SJCRH30 (cell line): Measurements from ENCODE around the gene TFPI. TPM values are rescaled to one million over a fixed set of nuclear protein-coding genes. Genes with fewer than 3 reads are reported as not detected.
"Not testable (repeated sequence)": the region's sequence is repeated elsewhere in the genome, so short reads cannot be mapped to it uniquely, and the experiment has no call there.

ENCODE experiments used
- DNase-seq, 2 experiments: peaks; one replicate each; pipeline ENCODE4 v3.0.0-alpha.2; 2015 to 2020
- H3K27ac ChIP-seq: fragments of 250-450 bp; sonication (Bioruptor Pico); 2 replicates; pipeline ENCODE4 v1.5.1; 2020; ENCODE audit warnings: mild to moderate bottlenecking, moderate library complexity
- H3K27me3 ChIP-seq: fragments of 250-450 bp; sonication (Bioruptor Pico); 2 replicates; pipeline ENCODE4 v1.5.1; 2020; ENCODE audit warnings: mild to moderate bottlenecking, moderate library complexity
- H3K36me3 ChIP-seq: fragments of 250-450 bp; sonication (Bioruptor Pico); 2 replicates; pipeline ENCODE4 v1.5.1; 2020; ENCODE audit warnings: mild to moderate bottlenecking, moderate library complexity
- H3K4me1 ChIP-seq: fragments of 250-450 bp; sonication (Bioruptor Pico); 2 replicates; pipeline ENCODE4 v1.5.1; 2020; ENCODE audit warnings: mild to moderate bottlenecking, moderate library complexity
- H3K4me3 ChIP-seq: fragments of 250-450 bp; sonication (Bioruptor Pico); 2 replicates; pipeline ENCODE4 v1.5.1; 2020; ENCODE audit warnings: mild to moderate bottlenecking, moderate library complexity
- H3K9me3 ChIP-seq: fragments of 250-450 bp; sonication (Bioruptor Pico); replicated peaks from 2 replicates; pipeline ENCODE4 v1.5.1; 2020; ENCODE audit warnings: mild to moderate bottlenecking, moderate library complexity
- total RNA-seq: library from RNA; depleted of rRNA; stranded (reverse); fragments of >200 nt; shearing (Covaris generic); gene quantifications from 2 replicates; pipeline ENCODE4 v1.2.3, GENCODE V29; 2014

TFPI gene
- total RNA-seq, 1 experiment from 2014 or later = 64.2 TPM

DNA sequence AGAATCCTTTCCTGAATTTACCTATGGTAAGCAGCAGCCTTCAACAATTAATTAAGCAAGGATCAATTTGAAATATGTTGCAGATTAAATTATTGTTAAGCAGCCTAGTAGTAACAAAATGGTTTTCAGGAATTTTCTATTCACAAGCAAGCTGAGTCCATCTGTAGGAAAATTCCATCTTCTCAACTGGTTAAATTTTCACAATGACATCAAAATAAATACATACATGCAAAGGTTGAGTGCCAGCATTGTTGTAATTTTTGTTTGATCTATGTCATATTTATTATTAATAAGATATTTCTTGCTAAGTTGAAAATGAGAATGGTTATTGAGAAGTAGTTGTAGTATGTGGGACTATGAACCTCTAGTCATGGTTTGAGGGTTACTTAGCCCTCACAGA is 15.3 kb upstream of the TFPI start:
- Histone ChIP-seq H3K27me3 (no peaks in the 10 kb centered on the region), H3K27ac (no peak overlapping the region), H3K36me3 (no peaks in the 10 kb centered on the region), H3K4me1 (peaks cover under 1% of the 10 kb centered on the region; the same call in 1 of the 2 replicates), H3K9me3 (peaks cover 9% of the 10 kb centered on the region), H3K4me3 (no peak overlapping the region)
- no peak for DNase-seq

DNA sequence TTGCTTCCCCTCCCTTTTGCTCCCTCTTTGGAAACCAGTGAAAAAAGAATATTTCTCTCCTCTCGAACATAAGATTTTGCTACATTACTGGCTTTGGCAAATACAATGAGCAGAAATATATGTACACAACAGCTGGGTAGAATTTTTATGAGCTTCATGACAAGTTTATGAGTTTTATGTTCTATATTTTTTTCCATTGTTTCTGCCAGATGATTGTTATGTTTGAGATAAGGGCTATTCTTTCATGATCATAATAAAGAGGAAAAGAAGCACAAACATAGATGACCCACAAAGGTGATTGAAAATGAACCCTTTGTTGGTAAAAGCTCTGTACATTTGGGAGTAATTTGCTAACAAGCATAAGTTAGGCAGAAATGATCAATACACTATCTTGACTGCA is 14.8 kb upstream of the TFPI start:
- Histone ChIP-seq H3K27me3 (no peaks in the 10 kb centered on the region), H3K4me1 (no peaks in the 10 kb centered on the region), H3K36me3 (no peaks in the 10 kb centered on the region), H3K27ac (no peak overlapping the region), H3K4me3 (no peak overlapping the region), H3K9me3 (peaks cover 9% of the 10 kb centered on the region)
- DNase-seq = no peak

DNA sequence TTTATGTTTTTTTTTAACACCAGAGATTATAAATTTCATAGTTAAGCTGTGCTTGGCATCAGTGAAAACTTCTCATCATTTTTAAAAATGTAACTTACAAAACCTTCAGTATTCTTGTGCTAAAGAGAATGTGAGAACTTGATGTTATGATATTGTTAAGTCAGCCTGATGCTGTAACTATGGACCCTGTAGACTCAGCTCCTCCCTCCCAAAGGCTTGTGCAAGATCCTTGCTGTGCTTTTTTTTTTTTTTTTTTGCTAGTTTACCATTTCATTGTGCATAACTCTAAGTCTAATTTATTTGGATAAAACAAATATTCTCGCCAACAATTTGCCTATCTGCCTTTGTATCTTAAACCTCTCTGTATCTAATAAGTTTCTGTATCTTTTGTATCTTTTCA is 12.9 kb upstream of the TFPI start:
- no peak for DNase-seq

DNA sequence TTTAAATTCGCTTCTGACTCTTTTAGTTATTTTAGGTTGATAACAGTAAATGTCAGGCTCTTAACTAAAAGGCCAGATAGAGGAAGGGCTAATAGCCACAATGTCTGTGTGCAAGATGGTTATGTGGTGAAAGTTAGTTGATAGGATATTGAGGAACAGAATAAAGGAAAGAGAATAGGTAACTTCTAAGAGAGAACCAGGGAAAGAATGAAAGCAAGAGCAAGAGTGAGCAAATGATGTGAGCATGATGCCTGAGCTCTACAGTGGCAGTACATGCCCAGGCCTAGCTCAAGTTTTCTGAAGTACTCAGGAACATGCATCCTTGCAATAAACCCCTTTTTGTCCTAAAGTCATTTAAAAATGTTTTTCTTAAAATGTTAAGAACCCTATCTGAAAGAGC is 12.5 kb upstream of the TFPI start:
- no peak overlapping the region for H3K4me3 ChIP-seq
- H3K36me3 ChIP-seq = no peaks in the 10 kb centered on the region
- DNase-seq = no peak
- no peaks in the 10 kb centered on the region for H3K4me1 ChIP-seq
- H3K9me3 ChIP-seq = no peaks in the 10 kb centered on the region
- H3K27me3 ChIP-seq = no peaks in the 10 kb centered on the region
- H3K27ac ChIP-seq = no peak overlapping the region

More for the DNA sequence above, 12.9 kb upstream of the TFPI start:
- no peak overlapping the region for H3K4me3 ChIP-seq
- H3K4me1 ChIP-seq = no peaks in the 10 kb centered on the region
- no peak overlapping the region for H3K27ac ChIP-seq
- no peaks in the 10 kb centered on the region for H3K36me3 ChIP-seq
- peaks cover 3% of the 10 kb centered on the region; the same call in 1 of the 2 replicates for H3K9me3 ChIP-seq
- H3K27me3 ChIP-seq = no peaks in the 10 kb centered on the region

DNA sequence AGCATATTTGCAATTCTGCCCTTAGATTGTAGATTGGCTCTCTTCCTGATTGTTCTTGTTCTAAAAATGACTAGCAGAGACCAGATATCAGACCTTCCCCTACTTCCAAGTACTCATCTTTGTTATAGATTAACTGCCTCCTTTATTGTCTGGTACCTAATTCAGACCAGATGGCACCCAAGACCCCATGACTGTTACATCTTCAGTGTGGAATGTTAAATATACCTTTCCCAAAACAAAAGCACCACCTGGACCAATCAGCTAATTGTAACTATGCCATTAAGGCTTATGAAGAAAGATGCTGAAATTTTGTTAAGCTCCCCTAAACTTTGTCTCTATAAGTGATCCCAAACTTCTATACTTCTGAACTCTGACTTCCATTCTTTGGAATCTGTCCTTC is 12.0 kb upstream of the TFPI start:
- no peaks in the 10 kb centered on the region for H3K4me1 ChIP-seq
- no peak for DNase-seq
- H3K36me3 ChIP-seq = no peaks in the 10 kb centered on the region
- no peaks in the 10 kb centered on the region for H3K9me3 ChIP-seq
- H3K27me3 ChIP-seq = no peaks in the 10 kb centered on the region
- no peak overlapping the region for H3K4me3 ChIP-seq
- no peak overlapping the region for H3K27ac ChIP-seq

DNA sequence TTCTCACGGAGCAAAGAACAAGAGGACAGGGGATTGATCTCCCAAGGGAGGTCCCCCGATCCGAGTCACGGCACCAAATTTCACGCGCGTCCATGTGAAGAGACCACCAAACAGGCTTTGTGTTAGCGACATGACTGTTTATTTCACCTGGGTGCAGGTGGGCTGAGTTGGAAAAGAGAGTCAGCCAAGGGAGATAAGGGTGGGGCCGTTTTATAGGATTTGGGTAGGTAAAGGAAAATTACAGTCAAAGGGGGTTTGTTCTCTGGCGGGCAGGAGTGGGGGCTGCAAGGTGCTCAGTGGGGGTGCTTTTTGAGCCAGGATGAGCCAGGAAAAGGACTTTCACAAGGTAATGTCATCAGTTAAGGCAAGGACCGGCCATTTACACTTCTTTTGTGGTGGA is 11.4 kb upstream of the TFPI start:
- H3K4me3 ChIP-seq, H3K27ac ChIP-seq, H3K9me3 ChIP-seq, H3K36me3 ChIP-seq, H3K27me3 ChIP-seq, DNase-seq, H3K4me1 ChIP-seq: not testable (repeated sequence)

DNA sequence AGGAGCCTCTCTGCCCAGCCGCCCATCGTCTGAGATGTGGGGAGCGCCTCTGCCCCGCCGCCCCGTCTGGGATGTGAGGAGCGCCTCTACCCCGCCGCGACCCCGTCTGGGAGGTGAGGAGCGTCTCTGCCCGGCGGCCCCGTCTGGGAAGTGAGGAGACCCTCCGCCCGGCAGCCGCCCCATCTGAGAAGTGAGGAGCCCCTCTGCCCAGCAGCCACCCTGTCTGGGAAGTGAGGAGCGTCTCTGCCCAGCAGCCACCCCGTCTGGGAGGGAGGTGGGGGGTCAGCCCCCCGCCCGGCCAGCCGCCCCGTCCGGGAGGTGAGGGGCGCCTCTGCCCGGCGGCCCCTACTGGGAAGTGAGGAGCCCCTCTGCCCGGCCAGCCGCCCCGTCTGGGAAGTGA is 2.3 kb upstream of the TFPI start:
- H3K9me3 ChIP-seq, H3K36me3 ChIP-seq, H3K27ac ChIP-seq, H3K4me3 ChIP-seq, H3K27me3 ChIP-seq, DNase-seq: not testable (repeated sequence)
- H3K4me1 ChIP-seq = peaks cover 10% of the 10 kb centered on the region

DNA sequence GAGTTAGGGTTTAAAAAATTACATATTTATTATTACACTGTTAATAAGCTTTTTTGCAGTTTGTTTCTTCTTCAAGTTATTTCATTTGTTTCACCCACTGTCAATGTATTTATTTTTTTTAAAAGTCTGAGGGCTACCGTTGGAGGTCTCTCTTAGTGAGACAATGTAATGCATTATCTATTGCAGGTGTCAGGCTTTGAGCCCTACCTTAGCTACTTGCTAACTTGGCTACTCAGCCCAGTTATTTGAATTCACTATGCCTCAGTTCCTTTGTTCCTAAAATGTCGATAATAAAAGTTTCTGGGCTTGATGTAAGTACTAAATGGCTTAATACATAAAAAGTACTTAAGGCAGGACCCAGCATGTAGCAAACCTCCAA is 458 bp upstream of the TFPI start:
- peak overlapping the region; percentile 64 for H3K4me3 ChIP-seq
- H3K9me3 ChIP-seq = no peaks in the 10 kb centered on the region
- H3K27me3 ChIP-seq = no peaks in the 10 kb centered on the region
- no peaks in the 10 kb centered on the region; the same call in none of the 2 replicates for H3K36me3 ChIP-seq
- DNase-seq = no peak
- peak overlapping the region; percentile 81 for H3K27ac ChIP-seq
- peaks cover 16% of the 10 kb centered on the region for H3K4me1 ChIP-seq

DNA sequence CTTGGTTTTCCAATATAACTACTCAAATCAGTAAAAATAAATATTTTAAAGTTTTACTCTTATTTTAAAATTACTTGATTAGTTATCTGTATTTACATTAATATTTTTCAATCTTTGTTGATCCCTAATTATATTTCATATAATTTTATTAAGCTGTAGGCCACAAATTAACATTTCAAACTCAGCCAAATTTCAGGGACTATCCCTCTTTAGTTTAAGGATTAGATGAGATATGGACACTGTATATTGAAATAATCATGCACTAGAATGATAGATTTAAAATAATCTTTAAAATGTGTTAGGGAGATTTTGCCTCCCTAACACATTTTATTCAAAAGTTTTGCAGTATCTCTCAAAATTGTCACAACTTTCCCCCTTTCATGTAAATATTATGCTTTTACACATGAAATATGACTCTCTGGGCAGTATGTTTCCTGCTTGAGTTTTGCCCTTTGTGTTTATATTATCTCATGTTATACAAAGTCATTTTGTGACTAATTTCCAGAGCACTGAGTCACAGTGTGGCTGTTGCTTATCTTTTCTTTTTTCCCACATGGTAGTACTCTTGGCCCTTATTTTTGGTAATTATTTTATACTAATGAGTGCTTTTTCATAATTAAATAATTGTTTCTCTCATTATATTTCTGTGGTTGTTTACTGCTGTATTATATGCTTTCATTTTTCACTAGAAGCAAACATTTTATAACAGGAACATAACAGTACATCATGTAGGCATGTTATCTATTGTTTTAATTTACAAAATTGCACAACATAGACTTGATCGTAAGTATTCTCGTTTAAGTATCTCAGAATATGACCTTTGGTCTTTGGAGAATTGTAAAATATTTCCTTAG is 1.2 kb downstream of the TFPI start:
- Histone ChIP-seq H3K27ac (peak overlapping the region; percentile 81), H3K4me3 (peak overlapping the region; percentile 64), H3K4me1 (peaks cover 31% of the 10 kb centered on the region), H3K27me3 (no peaks in the 10 kb centered on the region), H3K36me3 (peaks cover 3% of the 10 kb centered on the region), H3K9me3 (no peaks in the 10 kb centered on the region)
- peak in 1 of 2 experiments; percentile 76 for DNase-seq

DNA sequence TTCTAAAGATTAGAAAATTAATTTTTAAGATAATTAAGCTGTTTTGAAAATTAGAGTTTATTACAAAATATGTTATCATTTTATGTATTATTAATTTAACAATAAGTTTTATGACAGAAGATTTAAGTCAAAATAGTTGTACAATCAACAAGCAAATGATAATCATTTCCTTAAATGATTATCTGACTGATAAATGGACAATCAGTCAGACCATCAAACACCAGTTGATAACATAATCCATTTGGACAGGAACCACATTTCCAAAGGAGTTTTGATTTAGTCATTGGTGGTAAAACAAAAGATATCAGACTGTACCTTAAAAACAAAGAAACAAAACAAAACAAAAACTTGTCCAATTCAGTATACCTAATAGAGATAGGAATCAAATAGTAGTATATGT is 1.9 kb downstream of the TFPI start:
- H3K27me3 ChIP-seq = no peaks in the 10 kb centered on the region
- peaks cover 3% of the 10 kb centered on the region for H3K36me3 ChIP-seq
- no peak for DNase-seq
- H3K4me1 ChIP-seq = peaks cover 37% of the 10 kb centered on the region
- H3K9me3 ChIP-seq = no peaks in the 10 kb centered on the region
- H3K4me3 ChIP-seq = peak overlapping the region; percentile 64
- H3K27ac ChIP-seq = peak overlapping the region; percentile 81; the same call in 1 of the 2 replicates

DNA sequence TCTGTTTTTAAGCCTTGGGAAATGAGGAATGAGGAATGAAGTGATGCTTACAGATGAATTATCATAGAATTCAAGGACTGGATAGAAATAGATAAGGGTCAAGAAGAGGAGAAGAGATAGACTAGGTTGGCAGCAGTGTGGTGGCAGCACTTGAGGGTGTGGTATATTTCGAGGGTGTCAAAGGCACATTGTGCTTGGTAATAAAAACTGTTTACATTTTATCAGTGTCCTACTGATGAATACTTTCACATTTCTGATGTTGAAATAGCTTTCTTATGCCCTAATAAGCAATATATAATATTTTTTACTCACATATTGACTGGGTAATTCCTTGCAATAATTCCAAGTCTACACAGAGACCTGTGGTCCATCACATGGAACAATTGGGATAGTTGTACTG is 3.4 kb downstream of the TFPI start:
- Histone ChIP-seq H3K36me3 (peaks cover 3% of the 10 kb centered on the region), H3K4me3 (no peak overlapping the region), H3K9me3 (no peaks in the 10 kb centered on the region), H3K4me1 (peaks cover 53% of the 10 kb centered on the region), H3K27me3 (no peaks in the 10 kb centered on the region), H3K27ac (no peak overlapping the region)
- DNase-seq = no peak

DNA sequence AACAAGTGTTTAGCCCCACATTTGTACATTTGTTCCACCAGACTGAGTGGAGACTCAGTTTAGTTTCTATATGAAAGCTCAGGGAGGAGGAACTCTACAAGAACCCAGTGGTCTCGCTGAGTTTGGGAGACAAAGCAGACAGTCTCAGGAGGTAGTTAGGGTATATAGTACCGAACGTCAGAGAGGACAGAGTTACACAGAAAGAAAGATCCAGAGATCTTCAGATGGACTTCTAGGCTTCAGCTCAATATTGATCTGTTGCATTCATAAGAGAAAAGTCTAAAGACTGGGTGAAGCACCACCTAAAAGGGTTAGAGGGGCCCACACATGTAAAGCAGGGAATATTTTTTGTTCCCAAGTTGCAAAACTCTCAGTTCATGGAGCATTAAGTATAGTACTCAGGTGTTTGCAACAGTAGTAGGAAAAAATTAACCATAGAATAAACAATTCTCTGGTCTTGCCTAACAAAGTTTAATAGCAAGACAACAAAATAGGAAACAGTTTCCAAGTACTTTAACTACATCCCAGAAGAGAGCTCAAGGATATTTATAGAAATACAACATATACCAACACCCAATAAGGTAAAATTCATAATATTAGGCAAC is 4.2 kb downstream of the TFPI start:
- Histone ChIP-seq H3K9me3 (no peaks in the 10 kb centered on the region), H3K36me3 (peaks cover 3% of the 10 kb centered on the region), H3K4me3 (no peak overlapping the region), H3K27me3 (no peaks in the 10 kb centered on the region), H3K4me1 (peaks cover 61% of the 10 kb centered on the region), H3K27ac (no peak overlapping the region)
- no peak for DNase-seq

DNA sequence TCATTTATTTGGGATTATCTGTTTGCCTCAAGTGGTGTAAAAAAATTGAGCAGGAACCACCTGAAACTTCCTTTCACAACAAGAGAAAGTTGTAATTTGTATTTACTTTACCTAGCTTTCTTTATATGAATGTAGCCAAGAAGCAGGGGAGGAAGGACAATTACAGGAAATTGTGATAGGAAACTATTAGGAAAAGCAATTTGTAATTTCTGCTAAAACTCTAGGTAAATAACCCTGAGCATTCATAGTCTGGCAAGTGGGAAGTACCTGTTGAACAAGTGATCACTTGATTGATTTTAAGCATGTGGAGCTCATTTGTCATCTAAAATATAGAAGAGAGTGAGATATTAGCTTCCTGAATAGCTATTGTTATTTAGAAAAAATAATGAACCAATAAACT is 5.0 kb downstream of the TFPI start:
- Histone ChIP-seq H3K36me3 (peaks cover 3% of the 10 kb centered on the region), H3K27me3 (no peaks in the 10 kb centered on the region), H3K4me1 (peaks cover 66% of the 10 kb centered on the region), H3K9me3 (no peaks in the 10 kb centered on the region), H3K27ac (no peak overlapping the region; the same call in 1 of the 2 replicates), H3K4me3 (no peak overlapping the region)
- no peak for DNase-seq

DNA sequence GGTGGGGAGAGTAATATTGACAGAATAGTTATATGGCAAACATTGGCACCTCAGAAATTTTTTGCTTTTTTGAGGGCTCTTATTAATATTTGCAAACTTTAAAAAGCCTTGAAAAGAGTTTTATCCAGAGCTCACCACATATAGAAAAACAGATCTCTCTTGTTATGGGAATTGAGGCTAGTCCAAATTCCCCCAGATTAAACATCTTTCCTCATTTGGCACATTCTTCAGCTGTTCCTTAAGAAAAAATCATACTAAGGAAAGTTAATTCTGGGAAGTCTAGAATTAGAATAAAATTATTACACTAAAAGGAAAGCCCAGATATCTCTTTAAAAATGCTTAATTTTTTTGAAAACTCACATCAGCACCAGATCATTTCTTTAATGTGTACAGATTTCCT is 5.6 kb downstream of the TFPI start:
- Histone ChIP-seq H3K4me3 (no peak overlapping the region), H3K36me3 (peaks cover 7% of the 10 kb centered on the region), H3K4me1 (peaks cover 66% of the 10 kb centered on the region), H3K9me3 (no peaks in the 10 kb centered on the region), H3K27ac (peak overlapping the region; percentile 84; the same call in 1 of the 2 replicates), H3K27me3 (no peaks in the 10 kb centered on the region)
- DNase-seq = no peak

DNA sequence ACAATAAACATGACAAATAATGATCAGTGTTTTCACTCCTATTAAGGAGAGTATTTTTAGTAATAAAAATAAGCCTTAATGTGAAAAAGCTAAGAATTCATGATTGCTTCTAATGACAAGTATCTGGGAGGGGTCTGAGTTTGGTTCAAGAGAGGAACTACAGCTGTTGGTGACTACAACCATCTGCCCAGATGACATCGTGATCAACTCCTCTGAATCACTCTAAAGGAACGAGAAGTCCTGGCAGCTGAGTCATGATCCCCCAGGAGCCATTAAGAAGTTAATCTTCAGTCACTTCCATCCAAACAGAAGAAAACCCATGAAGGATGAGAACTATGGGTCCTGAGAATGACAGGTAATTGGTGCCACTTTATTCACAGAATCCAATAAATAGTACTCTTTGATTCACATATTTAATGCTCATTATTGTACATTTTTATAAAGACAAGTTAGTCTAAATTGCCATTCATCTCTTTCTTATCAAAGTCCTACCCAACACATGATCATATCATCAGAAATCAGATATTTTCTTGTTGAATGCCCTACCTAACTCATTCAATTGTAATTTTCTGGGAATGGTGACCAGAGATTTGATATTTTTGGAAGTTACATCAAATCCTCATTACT is 6.8 kb downstream of the TFPI start:
- peaks cover 70% of the 10 kb centered on the region for H3K4me1 ChIP-seq
- H3K36me3 ChIP-seq = peaks cover 13% of the 10 kb centered on the region
- no peak overlapping the region for H3K4me3 ChIP-seq
- peak; percentile 96 to 98 for DNase-seq
- no peaks in the 10 kb centered on the region for H3K9me3 ChIP-seq
- H3K27me3 ChIP-seq = no peaks in the 10 kb centered on the region
- H3K27ac ChIP-seq = peak overlapping the region; percentile 84
